Fibroblast of the aortic adventitia (primary cell): Measurements from ENCODE around the gene FOXC1. TPM values are rescaled to one million over a fixed set of nuclear protein-coding genes. Genes with fewer than 3 reads are reported as not detected.
A peak's percentile ranks its signal among the peaks of the same experiment; 100 is the strongest.

ENCODE experiments used
- DNase-seq: peaks from one replicate; pipeline ENCODE4 v3.0.0-alpha.2; 2010; ENCODE audit warnings: low read depth
- H3K4me3 ChIP-seq: 2 replicates; pipeline ENCODE4 v1.5.1; 2011; ENCODE audit warnings: low read depth, mild to moderate bottlenecking, control low read depth, low read length, moderate library complexity
- total RNA-seq: library from RNA; depleted of rRNA; stranded (reverse); fragments of >200 nt; gene quantifications from 2 replicates; pipeline ENCODE4 v1.2.3, GENCODE V29; 2012; ENCODE audit warnings: low replicate concordance
- TF ChIP-seq, protein P1 (sequence below): IDR thresholded peaks from 2 replicates; pipeline ENCODE4 v1.5.1; 2011; ENCODE audit warnings: mild to moderate bottlenecking, low read length, control low read depth, inconsistent platforms; ENCODE audit not compliant: insufficient read depth

FOXC1 gene
- total RNA-seq, 1 donor: 15.7 TPM

DNA sequence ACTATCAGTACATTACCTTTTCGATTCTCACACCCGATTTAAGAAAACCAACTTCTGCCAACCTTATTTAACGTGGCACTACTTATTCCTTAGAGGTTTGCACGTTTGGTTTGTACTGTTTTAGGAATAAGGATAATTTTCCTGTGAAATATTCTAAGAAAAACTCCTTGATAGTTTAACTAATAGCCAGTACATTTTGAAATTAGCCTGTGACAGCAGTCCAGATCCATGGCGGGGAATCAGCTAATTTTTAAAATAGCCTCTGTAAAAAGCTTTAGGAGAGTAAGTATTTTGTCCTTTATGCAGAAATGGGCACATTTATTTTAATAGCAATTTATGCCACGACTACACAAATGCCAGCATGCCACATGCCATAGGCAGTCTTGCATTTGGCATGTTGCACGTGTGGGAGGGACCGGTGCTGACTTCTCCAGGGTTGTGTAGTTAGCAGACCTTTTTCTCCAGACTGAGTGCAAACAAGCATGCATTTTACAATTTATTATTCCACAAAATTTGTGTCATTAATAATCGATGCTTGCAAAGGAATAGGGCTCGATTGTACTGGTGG, 6.2 kb downstream of the FOXC1 start:
- H3K4me3 ChIP-seq: peak overlapping the region; percentile 85
- TF ChIP-seq, protein P1, sequence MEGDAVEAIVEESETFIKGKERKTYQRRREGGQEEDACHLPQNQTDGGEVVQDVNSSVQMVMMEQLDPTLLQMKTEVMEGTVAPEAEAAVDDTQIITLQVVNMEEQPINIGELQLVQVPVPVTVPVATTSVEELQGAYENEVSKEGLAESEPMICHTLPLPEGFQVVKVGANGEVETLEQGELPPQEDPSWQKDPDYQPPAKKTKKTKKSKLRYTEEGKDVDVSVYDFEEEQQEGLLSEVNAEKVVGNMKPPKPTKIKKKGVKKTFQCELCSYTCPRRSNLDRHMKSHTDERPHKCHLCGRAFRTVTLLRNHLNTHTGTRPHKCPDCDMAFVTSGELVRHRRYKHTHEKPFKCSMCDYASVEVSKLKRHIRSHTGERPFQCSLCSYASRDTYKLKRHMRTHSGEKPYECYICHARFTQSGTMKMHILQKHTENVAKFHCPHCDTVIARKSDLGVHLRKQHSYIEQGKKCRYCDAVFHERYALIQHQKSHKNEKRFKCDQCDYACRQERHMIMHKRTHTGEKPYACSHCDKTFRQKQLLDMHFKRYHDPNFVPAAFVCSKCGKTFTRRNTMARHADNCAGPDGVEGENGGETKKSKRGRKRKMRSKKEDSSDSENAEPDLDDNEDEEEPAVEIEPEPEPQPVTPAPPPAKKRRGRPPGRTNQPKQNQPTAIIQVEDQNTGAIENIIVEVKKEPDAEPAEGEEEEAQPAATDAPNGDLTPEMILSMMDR: no peak
- peak; percentile 70 for DNase-seq

DNA sequence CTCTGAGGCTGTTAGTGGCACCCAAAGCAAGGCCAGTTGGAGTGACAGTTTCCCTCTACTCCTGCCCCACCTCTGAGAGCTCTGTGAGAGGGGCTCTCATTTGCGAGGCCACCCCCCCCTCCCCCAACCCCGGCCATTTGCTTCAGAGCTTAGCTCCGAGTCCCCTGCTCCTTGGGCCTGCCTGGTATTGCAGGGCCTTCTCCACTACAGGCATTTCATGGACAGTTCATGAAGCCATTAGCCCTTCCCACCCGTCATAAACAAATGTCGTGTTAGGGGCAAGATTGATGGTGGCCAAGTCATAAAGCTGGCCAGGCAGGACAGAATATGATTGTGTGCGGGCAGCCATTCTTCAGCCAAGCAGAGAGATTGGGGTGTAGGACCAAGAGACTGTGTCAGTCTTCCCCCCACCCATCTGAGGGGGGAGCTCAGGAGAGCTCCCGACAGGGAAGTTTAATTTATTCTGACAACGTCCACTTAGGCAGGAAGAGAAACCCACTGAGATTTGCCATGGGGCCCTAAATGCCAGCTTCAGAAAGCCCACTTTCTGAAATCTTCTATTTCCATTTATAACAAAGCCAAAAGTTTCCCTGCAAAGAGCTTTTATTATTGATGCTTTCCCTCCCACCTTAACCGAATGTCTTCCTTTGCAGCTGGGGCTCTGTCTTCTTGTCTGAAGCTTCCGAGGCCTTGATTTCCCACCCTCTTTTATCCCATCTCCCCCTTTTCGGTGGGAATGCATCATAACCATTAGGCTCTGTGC, 7.2 kb downstream of the FOXC1 start:
- peak; percentile 66 for DNase-seq
- TF ChIP-seq, protein P1: no peak
- H3K4me3 ChIP-seq: peak overlapping the region; percentile 85

DNA sequence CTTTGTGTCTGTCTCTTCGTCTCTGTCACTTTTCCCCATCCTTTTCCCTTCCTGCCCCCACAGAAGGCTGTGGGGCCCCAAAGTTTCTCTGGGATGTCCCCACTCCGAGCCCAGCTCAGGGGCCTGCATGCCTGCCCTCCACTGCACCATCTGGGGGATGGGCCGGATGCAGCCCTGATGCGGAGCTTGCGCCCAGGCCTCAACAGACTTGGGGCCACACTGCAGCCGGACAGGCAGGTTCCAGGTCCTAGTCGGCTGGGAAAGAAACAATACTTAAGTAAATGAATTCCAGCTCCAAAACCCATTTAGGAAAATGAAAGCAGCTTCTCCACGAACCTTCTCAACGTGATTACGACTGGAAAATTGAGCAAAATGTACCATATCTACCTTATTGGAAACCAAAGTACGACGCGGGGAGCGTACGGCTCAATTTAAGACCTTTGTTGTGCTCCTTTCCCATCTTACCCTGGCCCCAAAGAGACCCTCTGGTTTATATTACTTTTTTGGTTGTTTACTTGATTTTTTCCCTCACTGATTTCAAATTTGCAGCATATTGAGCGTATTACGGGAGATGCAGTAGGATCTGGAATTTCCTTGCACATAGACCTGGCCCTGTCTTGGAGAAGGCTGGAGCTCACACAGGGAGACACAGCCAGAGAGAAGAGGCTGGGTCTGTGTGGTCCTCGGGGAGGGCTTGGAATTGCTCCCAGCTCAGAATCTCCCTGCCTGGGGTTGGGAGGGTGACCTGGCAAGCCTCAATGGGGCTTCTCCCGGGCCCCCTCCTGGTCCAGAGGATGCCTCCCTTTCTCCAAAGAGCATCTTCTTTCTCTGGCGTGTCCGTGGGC, 8.0 kb downstream of the FOXC1 start:
- H3K4me3 ChIP-seq: peak overlapping the region; percentile 51
- peak; percentile 79 for DNase-seq
- TF ChIP-seq, protein P1: no peak

DNA sequence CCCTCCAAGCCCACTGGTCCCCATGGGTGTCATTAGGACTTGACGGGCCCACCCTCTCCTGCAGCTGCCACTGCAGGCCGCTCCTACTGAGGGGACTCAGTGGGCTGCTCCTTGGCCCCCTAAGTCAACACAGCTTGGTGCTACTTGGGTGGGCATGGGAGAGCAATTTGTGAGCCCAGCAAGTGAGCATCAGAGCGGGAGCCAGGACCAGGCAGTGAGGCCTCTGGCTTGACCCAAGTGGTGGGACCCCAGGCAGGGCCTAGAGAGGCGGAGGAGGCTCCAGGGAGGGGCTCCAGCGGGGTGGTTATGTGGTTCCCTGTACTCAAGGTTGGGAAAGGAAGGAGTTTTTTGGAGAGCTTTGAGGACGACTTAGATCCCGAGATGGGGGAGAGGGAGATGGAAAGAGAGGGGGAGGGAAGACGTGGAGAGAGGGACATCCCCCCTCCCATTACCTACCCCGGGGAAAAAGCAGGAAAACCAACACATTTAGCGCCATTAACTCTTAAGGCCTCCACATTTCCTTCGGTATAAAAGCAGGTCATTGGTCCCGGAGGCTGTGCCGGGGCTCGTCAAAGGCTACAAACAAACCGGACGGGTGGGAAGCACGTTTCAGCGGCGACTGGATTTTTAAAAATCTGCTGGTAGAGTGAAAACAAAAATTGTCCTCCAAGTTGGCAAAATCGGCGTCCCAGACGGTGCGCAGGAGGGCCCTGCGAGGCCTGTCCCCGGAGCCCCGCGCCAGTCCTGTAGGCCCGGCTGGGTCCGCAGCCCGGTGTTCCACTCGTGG, 8.8 kb downstream of the FOXC1 start:
- peak overlapping the region; percentile 35 for H3K4me3 ChIP-seq
- DNase-seq: peak; percentile 63
- TF ChIP-seq, protein P1: no peak

DNA sequence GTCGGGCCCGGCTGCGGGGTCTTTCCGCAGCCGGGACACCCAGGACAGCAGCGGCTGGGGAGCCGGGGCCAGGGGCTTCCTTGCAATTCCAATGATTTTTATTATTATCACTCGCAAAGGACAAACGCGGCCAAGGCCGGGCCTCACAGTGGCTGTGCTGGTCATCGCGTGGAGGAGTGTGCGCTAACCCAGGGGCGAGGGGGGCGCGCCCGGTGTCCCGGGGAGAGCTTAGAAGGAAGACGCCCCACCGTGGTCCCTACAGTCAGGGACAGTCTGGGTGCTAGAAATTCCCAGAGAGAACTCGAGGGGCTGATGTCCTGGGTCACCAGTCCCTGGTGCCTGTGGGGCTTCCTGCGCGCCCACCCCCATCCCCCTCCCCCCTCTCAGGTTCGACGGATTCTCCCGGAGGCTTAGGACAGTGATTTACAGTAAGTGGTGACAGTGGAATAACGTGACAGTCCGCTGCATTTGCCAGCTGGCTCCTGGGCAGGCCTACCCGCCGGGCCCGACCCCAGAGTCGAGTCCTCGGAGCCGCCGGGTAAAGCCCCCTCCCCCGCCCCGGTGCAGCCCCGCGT, 9.5 kb downstream of the FOXC1 start:
- TF ChIP-seq, protein P1: no peak
- DNase-seq: peak; percentile 30
- peak overlapping the region; percentile 35 for H3K4me3 ChIP-seq
